Astrocyte (in vitro differentiated cells and primary cell): ENCODE results near the gene KIAA1586. TPM values are rescaled to one million over a fixed set of nuclear protein-coding genes. Genes with fewer than 3 reads are reported as not detected.

ENCODE experiments used
- DNase-seq: peaks from one replicate; pipeline ENCODE4 v3.0.0-alpha.2; 2010; ENCODE audit warnings: low read depth
- FAIRE-seq: peaks from 2 replicates; lab custom pipeline; 2011; peaks lifted over from hg19 to GRCh38; lab: Jason Lieb, UNC
- H2AFZ ChIP-seq: 2 replicates; pipeline ENCODE4 v1.6.0; 2012; ENCODE audit warnings: low read depth, low read length, inconsistent platforms
- H3K27ac ChIP-seq: 2 replicates; pipeline ENCODE4 v1.5.1; 2011; ENCODE audit warnings: low read depth, low read length, inconsistent platforms
- H3K27me3 ChIP-seq: 2 replicates; pipeline ENCODE4 v1.6.0; 2011; ENCODE audit warnings: low read length, inconsistent platforms; ENCODE audit not compliant: insufficient read depth
- H3K36me3 ChIP-seq: 2 replicates; pipeline ENCODE4 v1.5.1; 2011; ENCODE audit warnings: low read length, inconsistent platforms; ENCODE audit not compliant: insufficient read depth
- H3K4me1 ChIP-seq: 2 replicates; pipeline ENCODE4 v1.5.1; 2011; ENCODE audit warnings: low read length, inconsistent platforms; ENCODE audit not compliant: insufficient read depth
- H3K4me2 ChIP-seq: 2 replicates; pipeline ENCODE4 v1.6.0; 2012; ENCODE audit warnings: low read length, inconsistent platforms
- H3K4me3 ChIP-seq: 2 replicates; pipeline ENCODE4 v1.5.1; 2011; ENCODE audit warnings: low read depth, mild to moderate bottlenecking, low read length, inconsistent platforms; ENCODE audit not compliant: insufficient read depth
- H3K79me2 ChIP-seq: 2 replicates; pipeline ENCODE4 v1.6.0; 2012; ENCODE audit warnings: mild to moderate bottlenecking, low read length, inconsistent platforms; ENCODE audit not compliant: insufficient read depth
- H3K9ac ChIP-seq: 2 replicates; pipeline ENCODE4 v1.6.0; 2012; ENCODE audit warnings: mild to moderate bottlenecking, low read length, inconsistent platforms
- H3K9me3 ChIP-seq: 2 replicates; pipeline ENCODE4 v1.5.1; 2012; ENCODE audit warnings: low read depth, mild to moderate bottlenecking, low read length, inconsistent platforms; ENCODE audit not compliant: insufficient read depth
- H4K20me1 ChIP-seq: 2 replicates; pipeline ENCODE4 v1.6.0; 2012; ENCODE audit warnings: low read length, inconsistent platforms; ENCODE audit not compliant: insufficient read depth
- H3K27ac Mint-ChIP-seq: one replicate; pipeline ENCODE4 v1.8.0; 2021; ENCODE audit warnings: mild to moderate bottlenecking, mixed read lengths; ENCODE audit not compliant: unreplicated experiment
- H3K27me3 Mint-ChIP-seq: one replicate; pipeline ENCODE4 v1.8.0; 2021; ENCODE audit warnings: low read depth, mixed read lengths; ENCODE audit not compliant: unreplicated experiment
- H3K36me3 Mint-ChIP-seq: one replicate; pipeline ENCODE4 v1.8.0; 2021; ENCODE audit warnings: low read depth, mixed read lengths; ENCODE audit not compliant: unreplicated experiment
- H3K4me1 Mint-ChIP-seq: one replicate; pipeline ENCODE4 v1.8.0; 2021; ENCODE audit warnings: low read depth, mixed read lengths; ENCODE audit not compliant: unreplicated experiment
- H3K4me3 Mint-ChIP-seq: one replicate; pipeline ENCODE4 v1.8.0; 2021; ENCODE audit warnings: mild to moderate bottlenecking, moderate library complexity, mixed read lengths; ENCODE audit not compliant: unreplicated experiment
- H3K9me3 Mint-ChIP-seq: one replicate; pipeline ENCODE4 v1.8.0; 2021; ENCODE audit warnings: mild to moderate bottlenecking, mixed read lengths; ENCODE audit not compliant: unreplicated experiment
- CTCF ChIP-seq: IDR thresholded peaks from 2 replicates; pipeline ENCODE4 v1.5.1; 2011; ENCODE audit warnings: low read depth, mild to moderate bottlenecking, inconsistent platforms, low read length, moderate library complexity; ENCODE audit not compliant: insufficient read depth
- EZH2 ChIP-seq: IDR thresholded peaks from 2 replicates; pipeline ENCODE4 v1.6.1; 2012; ENCODE audit warnings: mild to moderate bottlenecking, low read length, inconsistent platforms; ENCODE audit not compliant: insufficient read depth
- total RNA-seq: library from RNA; stranded (reverse); gene quantifications from 2 replicates; pipeline ENCODE4 v1.2.1, GENCODE V29; 2021

The KIAA1586 gene
- total RNA-seq, 1 donor from 2014 or later: 17.6 TPM

- Histone ChIP-seq H3K4me2 (no peak overlapping the region), H3K27me3 (no peaks in the 10 kb centered on the region), H3K27ac (no peak overlapping the region), H2AFZ (no peak overlapping the region), H3K4me1 (no peaks in the 10 kb centered on the region), H3K9ac (no peak overlapping the region), H3K79me2 (no peaks in the 10 kb centered on the region), H4K20me1 (no peaks in the 10 kb centered on the region), H3K36me3 (no peaks in the 10 kb centered on the region), H3K9me3 (peaks cover 2% of the 10 kb centered on the region), H3K4me3 (no peak overlapping the region)
- Mint-ChIP-seq H3K36me3 (no peaks in the 10 kb centered on the region), H3K27ac (no peak overlapping the region), H3K9me3 (no peaks in the 10 kb centered on the region), H3K27me3 (no peaks in the 10 kb centered on the region), H3K4me3 (no peak overlapping the region), H3K4me1 (no peaks in the 10 kb centered on the region)
- FAIRE-seq: no peak
- no peak for TF ChIP-seq EZH2
- no peak for TF ChIP-seq CTCF
- DNase-seq: no peak
These were observed 27.1 kb upstream of the KIAA1586 start for GRCh38 chr6:57019434-57019833.

GRCh38 chr6:57021086-57021720 is 25.3 kb upstream of the KIAA1586 start:
- Mint-ChIP-seq H3K4me1 (no peaks in the 10 kb centered on the region), H3K27me3 (no peaks in the 10 kb centered on the region), H3K9me3 (peaks cover 9% of the 10 kb centered on the region), H3K4me3 (no peak overlapping the region), H3K36me3 (no peaks in the 10 kb centered on the region), H3K27ac (peak overlapping the region; percentile 23)
- no peaks in the 10 kb centered on the region for H3K36me3 ChIP-seq
- no peak overlapping the region for H3K4me2 ChIP-seq
- no peak overlapping the region for H3K27ac ChIP-seq
- DNase-seq (peak; percentile 33), FAIRE-seq (peak; percentile 50)
- H3K79me2 ChIP-seq: no peaks in the 10 kb centered on the region
- peaks cover 6% of the 10 kb centered on the region for H3K9me3 ChIP-seq
- no peak overlapping the region for H3K9ac ChIP-seq
- no peak overlapping the region for H3K4me3 ChIP-seq
- H2AFZ ChIP-seq: no peak overlapping the region
- TF ChIP-seq CTCF (peak; percentile 59), EZH2 (no peak)
- H4K20me1 ChIP-seq: no peaks in the 10 kb centered on the region
- H3K4me1 ChIP-seq: no peaks in the 10 kb centered on the region
- no peaks in the 10 kb centered on the region for H3K27me3 ChIP-seq

DNA sequence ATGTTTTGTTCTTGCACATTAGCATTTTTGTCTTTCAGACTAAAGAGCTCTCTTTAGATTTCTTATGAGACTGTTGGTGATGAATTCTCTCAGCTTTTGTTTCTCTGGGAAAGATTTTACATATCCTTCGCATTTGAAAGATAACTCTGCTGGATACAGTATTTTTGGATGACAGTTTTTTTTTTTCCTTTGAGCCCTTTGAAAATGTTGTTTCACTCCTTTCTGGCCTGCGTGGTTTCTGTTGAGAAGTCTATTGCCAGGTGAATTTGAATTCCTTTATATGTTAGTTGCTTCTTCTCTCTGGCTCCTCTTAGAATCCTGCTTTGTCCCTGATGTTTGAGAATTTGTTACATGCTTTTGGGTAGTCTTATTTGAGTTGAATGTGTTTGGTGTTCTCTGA is 22.2 kb upstream of the KIAA1586 start:
- H3K4me2 ChIP-seq: no peak overlapping the region
- no peaks in the 10 kb centered on the region for H3K79me2 ChIP-seq
- no peak overlapping the region for H3K4me3 Mint-ChIP-seq
- H3K36me3 Mint-ChIP-seq: no peaks in the 10 kb centered on the region
- H2AFZ ChIP-seq: no peak overlapping the region
- H3K4me1 ChIP-seq: no peaks in the 10 kb centered on the region
- peaks cover 6% of the 10 kb centered on the region for H3K9me3 ChIP-seq
- H3K27me3 ChIP-seq: no peaks in the 10 kb centered on the region
- no peak for DNase-seq
- no peak overlapping the region for H3K27ac ChIP-seq
- no peaks in the 10 kb centered on the region for H4K20me1 ChIP-seq
- no peak overlapping the region for H3K4me3 ChIP-seq
- TF ChIP-seq CTCF: no peak
- TF ChIP-seq EZH2: no peak
- no peak for FAIRE-seq
- H3K27ac Mint-ChIP-seq: no peak overlapping the region
- H3K9me3 Mint-ChIP-seq: peaks cover 11% of the 10 kb centered on the region
- no peaks in the 10 kb centered on the region for H3K36me3 ChIP-seq
- no peaks in the 10 kb centered on the region for H3K27me3 Mint-ChIP-seq
- no peaks in the 10 kb centered on the region for H3K4me1 Mint-ChIP-seq
- H3K9ac ChIP-seq: no peak overlapping the region
